HEK293T (cell line): ENCODE results near the gene CTNNA3.

ENCODE experiments used
- CTCF ChIA-PET: fragments of 350-600 bp; formaldehyde crosslinking; extraction: SDS; loops from one replicate; lab custom pipeline; 2021; ENCODE audit warnings: antibody characterized with exemption, inconsistent platforms; lab: Yijun Ruan, JAX
- POLR2A ChIA-PET: fragments of 350-600 bp; formaldehyde crosslinking; extraction: SDS; loops from one replicate; lab custom pipeline; 2020; ENCODE audit warnings: antibody characterized with exemption, inconsistent platforms; lab: Yijun Ruan, JAX
- DNase-seq: peaks from one replicate; pipeline ENCODE4 v3.0.0; 2012; ENCODE audit warnings: mixed read lengths; ENCODE audit errors: extremely low spot score
- ARNT ChIP-seq: fragments of 450-650 bp; IDR thresholded peaks from 2 replicates; pipeline ENCODE4 v1.6.1; 2017; ENCODE audit warnings: mild to moderate bottlenecking
- BHLHE40 ChIP-seq: fragments of 450-650 bp; IDR thresholded peaks from 2 replicates; pipeline ENCODE4 v1.6.1; 2016; ENCODE audit warnings: mild to moderate bottlenecking, moderate library complexity, borderline replicate concordance
- CTBP1 ChIP-seq: fragments of 450-650 bp; IDR thresholded peaks from 2 replicates; pipeline ENCODE4 v1.6.1; 2016; ENCODE audit warnings: borderline replicate concordance
- ELF4 ChIP-seq: fragments of 450-650 bp; IDR thresholded peaks from 2 replicates; pipeline ENCODE4 v1.6.1; 2017; ENCODE audit warnings: antibody characterized with exemption
- FOXA1 ChIP-seq: fragments of 450-650 bp; IDR thresholded peaks from 2 replicates; pipeline ENCODE4 v1.6.1; 2016; ENCODE audit warnings: mild to moderate bottlenecking
- FOXK2 ChIP-seq: fragments of 450-650 bp; IDR thresholded peaks from 2 replicates; pipeline ENCODE4 v1.6.1; 2016; ENCODE audit warnings: mild to moderate bottlenecking
- FOXM1 ChIP-seq: fragments of 450-650 bp; IDR thresholded peaks from 2 replicates; pipeline ENCODE4 v1.6.1; 2017; ENCODE audit warnings: mild to moderate bottlenecking, borderline replicate concordance
- HDGF ChIP-seq: fragments of 450-650 bp; IDR thresholded peaks from 2 replicates; pipeline ENCODE4 v1.6.1; 2017; ENCODE audit warnings: antibody characterized with exemption, borderline replicate concordance
- L3MBTL2 ChIP-seq: fragments of 450-650 bp; conservative IDR thresholded peaks from 2 replicates; pipeline ENCODE4 v1.6.1; 2016; ENCODE audit warnings: mild to moderate bottlenecking
- LEF1 ChIP-seq: fragments of 450-650 bp; IDR thresholded peaks from 2 replicates; pipeline ENCODE4 v1.6.1; 2017; ENCODE audit warnings: mild to moderate bottlenecking, borderline replicate concordance
- NFRKB ChIP-seq: fragments of 450-650 bp; IDR thresholded peaks from 2 replicates; pipeline ENCODE4 v1.6.1; 2016; ENCODE audit warnings: mild to moderate bottlenecking, moderate library complexity
- SP1 ChIP-seq: fragments of 450-650 bp; IDR thresholded peaks from 2 replicates; pipeline ENCODE4 v1.6.1; 2017
- SUZ12 ChIP-seq: fragments of 450-650 bp; IDR thresholded peaks from 2 replicates; pipeline ENCODE4 v1.6.1; 2016; ENCODE audit warnings: mild to moderate bottlenecking
- TARDBP ChIP-seq: fragments of 450-650 bp; IDR thresholded peaks from 2 replicates; pipeline ENCODE4 v1.6.1; 2016
- ZNF384 ChIP-seq: fragments of 450-650 bp; IDR thresholded peaks from 2 replicates; pipeline ENCODE4 v1.6.1; 2016
- TF ChIP-seq, protein P1 (sequence below): fragments of 450-650 bp; IDR thresholded peaks from 2 replicates; pipeline ENCODE4 v1.6.1; 2016

CTNNA3 gene

DNA sequence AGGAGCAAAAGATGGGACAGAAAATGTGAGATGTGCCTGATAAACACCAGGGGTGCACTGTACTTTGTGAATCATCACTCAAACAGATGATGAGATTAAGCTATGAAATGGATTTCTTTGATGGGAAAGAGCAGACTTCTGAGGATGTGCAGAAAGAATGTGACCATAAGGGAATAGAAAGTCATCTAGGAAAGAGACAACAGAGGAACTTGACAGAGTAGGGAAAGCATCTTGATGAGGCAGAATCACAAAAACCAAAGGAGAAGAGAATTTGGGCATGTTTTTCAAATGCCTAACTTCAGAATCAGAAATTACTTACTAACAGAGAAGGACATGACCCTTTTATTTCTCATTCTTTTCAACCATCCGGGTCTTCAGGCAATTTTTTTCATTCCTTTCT, 852.6 kb downstream of the CTNNA3 start:
- TF ChIP-seq NFRKB (no peak), ARNT (no peak), ZNF384 (no peak), SUZ12 (no peak), ELF4 (no peak), FOXK2 (no peak), FOXA1 (no peak), BHLHE40 (no peak), FOXM1 (no peak), TARDBP (no peak)
- ChIA-PET CTCF (no interaction called here), POLR2A (no interaction called here)
- no peak for DNase-seq

DNA sequence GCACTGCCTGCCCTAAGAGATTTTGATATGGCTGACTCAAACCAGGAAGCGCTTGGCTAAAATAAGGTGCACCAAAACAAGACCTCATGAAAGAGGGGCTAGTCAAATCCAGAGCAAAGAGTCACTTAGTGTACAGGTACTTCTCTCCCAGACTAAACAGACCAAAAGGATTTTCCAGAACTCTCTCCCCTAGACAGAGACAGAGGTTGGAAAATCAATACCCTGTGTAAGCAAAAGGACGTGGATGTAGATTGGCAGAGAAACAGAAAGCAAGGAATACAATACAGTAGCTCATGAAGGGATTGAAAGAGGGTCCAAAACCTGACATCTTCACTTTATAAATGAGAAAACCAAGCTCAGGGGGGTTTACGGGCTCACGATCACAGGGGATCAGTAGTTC, 853.1 kb downstream of the CTNNA3 start:
- ChIA-PET POLR2A (no interaction called here), CTCF (no interaction called here)
- no peak for TF ChIP-seq ARNT
- TF ChIP-seq FOXA1: no peak
- TF ChIP-seq NFRKB: no peak
- no peak for TF ChIP-seq SP1
- TF ChIP-seq, protein P1, sequence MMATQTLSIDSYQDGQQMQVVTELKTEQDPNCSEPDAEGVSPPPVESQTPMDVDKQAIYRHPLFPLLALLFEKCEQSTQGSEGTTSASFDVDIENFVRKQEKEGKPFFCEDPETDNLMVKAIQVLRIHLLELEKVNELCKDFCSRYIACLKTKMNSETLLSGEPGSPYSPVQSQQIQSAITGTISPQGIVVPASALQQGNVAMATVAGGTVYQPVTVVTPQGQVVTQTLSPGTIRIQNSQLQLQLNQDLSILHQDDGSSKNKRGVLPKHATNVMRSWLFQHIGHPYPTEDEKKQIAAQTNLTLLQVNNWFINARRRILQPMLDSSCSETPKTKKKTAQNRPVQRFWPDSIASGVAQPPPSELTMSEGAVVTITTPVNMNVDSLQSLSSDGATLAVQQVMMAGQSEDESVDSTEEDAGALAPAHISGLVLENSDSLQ: no peak
- no peak for TF ChIP-seq ELF4
- no peak for TF ChIP-seq TARDBP
- TF ChIP-seq CTBP1: no peak
- no peak for TF ChIP-seq ZNF384
- TF ChIP-seq FOXK2: no peak
- TF ChIP-seq SUZ12: no peak
- TF ChIP-seq BHLHE40: no peak
- no peak for TF ChIP-seq L3MBTL2
- TF ChIP-seq FOXM1: no peak
- no peak for TF ChIP-seq LEF1
- TF ChIP-seq HDGF: no peak
- DNase-seq: no peak

DNA sequence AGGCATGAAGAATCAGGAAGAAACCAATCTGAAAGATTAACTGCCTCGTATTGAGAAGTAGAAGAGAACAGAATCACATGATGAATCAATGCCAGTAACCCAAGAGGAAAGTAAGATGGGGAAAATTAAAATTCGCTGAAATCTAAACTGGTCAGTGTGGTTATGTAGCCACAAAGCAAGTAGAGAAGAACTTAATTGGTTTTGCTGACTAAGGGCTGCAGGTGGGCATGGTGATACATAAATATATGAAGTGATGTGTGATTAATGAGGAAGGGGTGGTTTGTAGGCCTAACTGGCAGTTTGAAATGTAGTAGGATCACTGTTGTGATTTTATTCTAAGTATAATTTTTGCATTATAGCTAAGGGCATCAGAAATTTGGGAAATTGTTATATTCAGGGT, 853.6 kb downstream of the CTNNA3 start:
- TF ChIP-seq SP1 (no peak), HDGF (no peak), FOXA1 (no peak), ELF4 (no peak), BHLHE40 (no peak)
- CTCF ChIA-PET: no interaction called here

DNA sequence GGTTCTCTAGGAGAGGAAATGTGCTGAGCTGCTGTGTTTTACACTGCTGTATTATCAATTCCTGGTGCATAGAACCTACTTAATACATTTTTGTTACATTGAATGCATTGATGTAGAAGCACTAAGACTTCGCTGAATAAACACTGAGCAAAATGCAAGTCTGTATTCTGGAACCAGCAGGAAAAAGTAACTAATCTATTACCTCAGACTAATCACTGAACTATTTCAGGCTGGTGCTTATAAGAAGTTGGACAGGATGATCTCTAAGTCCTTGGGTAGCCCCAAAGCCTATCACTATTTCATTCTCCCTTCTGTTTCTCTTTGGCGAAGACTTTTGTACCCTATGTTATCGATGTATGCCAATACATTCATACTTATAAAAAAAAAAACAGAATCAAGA, 857.3 kb downstream of the CTNNA3 start:
- ChIA-PET CTCF (no interaction called here), POLR2A (no interaction called here)
- TF ChIP-seq ZNF384 (no peak), HDGF (no peak), SUZ12 (no peak), ELF4 (no peak), ARNT (no peak), LEF1 (no peak), TARDBP (no peak), FOXM1 (no peak), CTBP1 (no peak), FOXA1 (no peak), L3MBTL2 (no peak), SP1 (no peak), BHLHE40 (no peak), FOXK2 (no peak), NFRKB (no peak)
- TF ChIP-seq, protein P1: no peak
- no peak for DNase-seq

More for the DNA sequence above, 853.6 kb downstream of the CTNNA3 start:
- POLR2A ChIA-PET: no interaction called here
- DNase-seq: no peak

DNA sequence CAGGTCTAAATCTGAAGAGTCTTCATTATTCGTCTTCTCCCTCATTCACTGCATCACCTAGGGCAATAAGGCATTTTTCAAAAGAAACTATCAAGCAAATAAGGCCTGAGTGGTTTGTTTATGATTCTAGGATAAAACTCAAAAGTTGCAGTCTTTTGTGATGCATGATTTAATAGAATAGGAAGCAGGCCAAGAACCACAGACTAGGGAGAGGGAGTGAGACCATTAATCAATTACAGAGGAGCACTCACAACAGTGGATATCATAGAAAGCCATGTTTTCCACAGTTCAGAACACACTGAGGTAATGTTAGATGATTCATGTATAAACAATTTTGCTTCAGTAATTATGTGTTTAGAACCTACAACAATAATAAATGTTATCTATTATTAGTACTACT, 858.0 kb downstream of the CTNNA3 start:
- ChIA-PET CTCF (no interaction called here), POLR2A (no interaction called here)
- no peak for DNase-seq
- TF ChIP-seq CTBP1 (no peak), LEF1 (no peak), FOXA1 (no peak), ELF4 (no peak), ARNT (no peak), BHLHE40 (no peak), SP1 (no peak), FOXM1 (no peak), SUZ12 (no peak), TARDBP (no peak), L3MBTL2 (no peak)
- TF ChIP-seq, protein P1: no peak

DNA sequence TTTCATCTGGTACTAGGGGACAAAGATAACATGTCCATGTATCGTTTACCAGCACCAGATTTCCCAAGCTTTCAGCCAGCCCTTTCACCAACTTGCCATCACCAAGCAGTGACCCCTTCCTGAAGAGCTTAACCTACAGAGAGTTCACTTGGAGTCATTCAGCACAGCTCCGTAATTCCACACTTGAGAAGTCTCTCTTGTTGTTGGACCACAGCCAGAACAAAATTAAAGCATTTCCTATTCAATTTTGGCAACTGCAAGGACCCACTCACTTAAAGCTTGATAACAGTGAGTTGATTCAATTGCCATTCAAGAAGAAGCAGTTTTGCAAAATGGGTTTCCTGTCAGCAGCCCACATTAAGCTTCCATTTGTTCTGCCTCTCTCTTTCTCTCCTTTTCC, 858.7 kb downstream of the CTNNA3 start:
- DNase-seq: no peak
- no peak for TF ChIP-seq ZNF384
- TF ChIP-seq CTBP1: no peak
- TF ChIP-seq BHLHE40: no peak
- no peak for TF ChIP-seq SP1
- no peak for TF ChIP-seq ELF4
- TF ChIP-seq SUZ12: no peak
- no peak for TF ChIP-seq L3MBTL2
- TF ChIP-seq HDGF: no peak
- TF ChIP-seq NFRKB: no peak
- TF ChIP-seq, protein P1: no peak
- no peak for TF ChIP-seq FOXA1
- no peak for TF ChIP-seq FOXM1
- POLR2A ChIA-PET: no interaction called here
- CTCF ChIA-PET: no interaction called here

DNA sequence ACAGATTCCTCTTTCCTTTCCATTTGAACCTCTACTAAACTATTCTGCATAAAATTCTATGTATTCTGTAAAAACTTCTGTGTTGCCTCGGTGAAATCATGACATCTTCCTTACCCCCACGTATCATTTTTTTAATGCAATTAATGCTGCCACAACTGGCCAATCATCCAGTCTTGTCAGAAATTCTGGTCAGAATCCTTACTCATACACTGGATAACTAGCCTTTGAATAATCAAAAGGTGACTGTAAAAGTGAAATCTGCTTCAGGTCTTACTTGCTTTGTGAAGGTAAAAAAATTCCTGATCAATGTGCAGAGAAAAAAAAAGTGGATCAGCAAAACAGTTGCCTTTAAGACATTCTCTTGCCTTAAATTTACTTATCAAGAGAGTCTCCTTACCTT, 859.2 kb downstream of the CTNNA3 start:
- DNase-seq: no peak
- TF ChIP-seq ZNF384 (no peak), SP1 (no peak), NFRKB (no peak), FOXA1 (no peak), FOXK2 (no peak), ELF4 (no peak), CTBP1 (no peak), L3MBTL2 (no peak), FOXM1 (no peak), SUZ12 (no peak), LEF1 (no peak), BHLHE40 (no peak), TARDBP (no peak), ARNT (no peak)
- CTCF ChIA-PET: no interaction called here
- POLR2A ChIA-PET: no interaction called here
